B cell (primary cell): ENCODE results near the gene MTX2.

Experiments used
- CTCF ChIP-seq: fragments of 200-600 bp; IDR thresholded peaks from one replicate; pipeline ENCODE4 v1.8.0; 2022; ENCODE audit warnings: antibody characterized with exemption, mild to moderate bottlenecking
- EZH2 ChIP-seq: IDR thresholded peaks from 2 replicates; pipeline ENCODE4 v1.6.1; 2012; ENCODE audit warnings: borderline replicate concordance, low read depth, mild to moderate bottlenecking, moderate library complexity, low read length; ENCODE audit not compliant: insufficient read depth, poor library complexity, severe bottlenecking

GRCh38 chr2:176237456-176237855, 31.8 kb upstream of the MTX2 start:
- no peak for TF ChIP-seq CTCF
- TF ChIP-seq EZH2 = no peak
